ENCODE measurements around the gene ABHD17C.

The ABHD17C gene

GRCh38 chr15:80689716-80690115 lies 5.4 kb upstream of the ABHD17C start:
- Histone ChIP-seq H3K4me1 (ENCODE audit: control insufficient read depth, insufficient read depth, low read length, poor library complexity, severe bottlenecking) (no peaks in the 10 kb centered on the region), H3K36me3 (ENCODE audit: control insufficient read depth, insufficient read depth, low read length) (no peaks in the 10 kb centered on the region), H3K4me3 (ENCODE audit: extremely low read depth, insufficient read depth, low read length, poor library complexity, severe bottlenecking) (no peak overlapping the region), H3K27ac (ENCODE audit: low read depth, low read length, severe bottlenecking) (no peak overlapping the region), H3K9me3 (ENCODE audit: control insufficient read depth, low read length) (no peaks in the 10 kb centered on the region)
- 79 to 85% methylated on average over 2 to 5 of the region's 5 CpGs for WGBS, 2 experiments (ENCODE audit: insufficient coverage in 2 of 2)

GRCh38 chr15:80691575-80691974 lies 3.5 kb upstream of the ABHD17C start:
- no peak overlapping the region for H3K4me3 ChIP-seq (ENCODE audit: extremely low read depth, insufficient read depth, low read length, poor library complexity, severe bottlenecking)
- no peaks in the 10 kb centered on the region for H3K36me3 ChIP-seq (ENCODE audit: control insufficient read depth, insufficient read depth, low read length)
- H3K27ac ChIP-seq (ENCODE audit: low read depth, low read length, severe bottlenecking), result no peak overlapping the region
- no peaks in the 10 kb centered on the region for H3K9me3 ChIP-seq (ENCODE audit: control insufficient read depth, low read length)
- 98 to 100% methylated on average over 3 of the region's 3 CpGs for WGBS, 2 experiments (ENCODE audit: insufficient coverage in 2 of 2)
- H3K4me1 ChIP-seq (ENCODE audit: control insufficient read depth, insufficient read depth, low read length, poor library complexity, severe bottlenecking), result no peaks in the 10 kb centered on the region

- no peak overlapping the region for H3K27ac ChIP-seq (ENCODE audit: low read depth, low read length, severe bottlenecking)
- no peaks in the 10 kb centered on the region for H3K9me3 ChIP-seq (ENCODE audit: control insufficient read depth, low read length)
- H3K4me1 ChIP-seq (ENCODE audit: control insufficient read depth, insufficient read depth, low read length, poor library complexity, severe bottlenecking), result no peaks in the 10 kb centered on the region
- H3K4me3 ChIP-seq (ENCODE audit: extremely low read depth, insufficient read depth, low read length, poor library complexity, severe bottlenecking), result peak overlapping the region; percentile 46
- no peaks in the 10 kb centered on the region for H3K36me3 ChIP-seq (ENCODE audit: control insufficient read depth, insufficient read depth, low read length)
- 92% methylated on average over 10 of the region's 15 CpGs for WGBS, 2 experiments (ENCODE audit: insufficient coverage in 2 of 2)
Measured at GRCh38 chr15:80693682-80694610, 1.2 kb upstream of the ABHD17C start.

GRCh38 chr15:80694611-80695098 lies 455 bp upstream of the ABHD17C start:
- H3K27ac ChIP-seq (ENCODE audit: low read depth, low read length, severe bottlenecking), result no peak overlapping the region
- H3K9me3 ChIP-seq (ENCODE audit: control insufficient read depth, low read length), result no peaks in the 10 kb centered on the region
- 3 to 4% methylated on average over 34 to 40 of the region's 47 CpGs for WGBS, 2 experiments (ENCODE audit: insufficient coverage in 2 of 2)

GRCh38 chr15:80695911-80696661 lies 976 bp downstream of the ABHD17C start:
- H3K27ac ChIP-seq (ENCODE audit: low read depth, low read length, severe bottlenecking), result no peak overlapping the region
- no peaks in the 10 kb centered on the region for H3K4me1 ChIP-seq (ENCODE audit: control insufficient read depth, insufficient read depth, low read length, poor library complexity, severe bottlenecking)
- WGBS, 2 experiments (ENCODE audit: insufficient coverage in 2 of 2), result 6 to 10% methylated on average over 16 to 26 of the region's 43 CpGs

More at GRCh38 chr15:80694611-80695098, 455 bp upstream of the ABHD17C start:
- H3K36me3 ChIP-seq (ENCODE audit: control insufficient read depth, insufficient read depth, low read length), result no peaks in the 10 kb centered on the region
- peak overlapping the region; percentile 46 for H3K4me3 ChIP-seq (ENCODE audit: extremely low read depth, insufficient read depth, low read length, poor library complexity, severe bottlenecking)
- H3K4me1 ChIP-seq (ENCODE audit: control insufficient read depth, insufficient read depth, low read length, poor library complexity, severe bottlenecking), result no peaks in the 10 kb centered on the region

GRCh38 chr15:80697075-80697685 lies 2.1 kb downstream of the ABHD17C start:
- Histone ChIP-seq H3K27ac (ENCODE audit: low read depth, low read length, severe bottlenecking) (no peak overlapping the region), H3K4me3 (ENCODE audit: extremely low read depth, insufficient read depth, low read length, poor library complexity, severe bottlenecking) (no peak overlapping the region), H3K9me3 (ENCODE audit: control insufficient read depth, low read length) (no peaks in the 10 kb centered on the region), H3K4me1 (ENCODE audit: control insufficient read depth, insufficient read depth, low read length, poor library complexity, severe bottlenecking) (no peaks in the 10 kb centered on the region), H3K36me3 (ENCODE audit: control insufficient read depth, insufficient read depth, low read length) (no peaks in the 10 kb centered on the region)
- WGBS, 2 experiments (ENCODE audit: insufficient coverage in 2 of 2), result 87 to 95% methylated on average over 3 to 4 of the region's 6 CpGs

More at GRCh38 chr15:80695911-80696661, 976 bp downstream of the ABHD17C start:
- Histone ChIP-seq H3K36me3 (ENCODE audit: control insufficient read depth, insufficient read depth, low read length) (no peaks in the 10 kb centered on the region), H3K9me3 (ENCODE audit: control insufficient read depth, low read length) (no peaks in the 10 kb centered on the region), H3K4me3 (ENCODE audit: extremely low read depth, insufficient read depth, low read length, poor library complexity, severe bottlenecking) (peak overlapping the region; percentile 50)

GRCh38 chr15:80698676-80699075 lies 3.6 kb downstream of the ABHD17C start:
- WGBS, 2 experiments (ENCODE audit: insufficient coverage in 2 of 2), result 75 to 100% methylated on average over 1 of the region's 1 CpG
- no peaks in the 10 kb centered on the region for H3K36me3 ChIP-seq (ENCODE audit: control insufficient read depth, insufficient read depth, low read length)
- no peaks in the 10 kb centered on the region for H3K4me1 ChIP-seq (ENCODE audit: control insufficient read depth, insufficient read depth, low read length, poor library complexity, severe bottlenecking)
- H3K4me3 ChIP-seq (ENCODE audit: extremely low read depth, insufficient read depth, low read length, poor library complexity, severe bottlenecking), result no peak overlapping the region
- H3K27ac ChIP-seq (ENCODE audit: low read depth, low read length, severe bottlenecking), result no peak overlapping the region
- H3K9me3 ChIP-seq (ENCODE audit: control insufficient read depth, low read length), result no peaks in the 10 kb centered on the region

- Histone ChIP-seq H3K36me3 (ENCODE audit: control insufficient read depth, insufficient read depth, low read length) (no peaks in the 10 kb centered on the region), H3K9me3 (ENCODE audit: control insufficient read depth, low read length) (no peaks in the 10 kb centered on the region), H3K4me3 (ENCODE audit: extremely low read depth, insufficient read depth, low read length, poor library complexity, severe bottlenecking) (no peak overlapping the region), H3K27ac (ENCODE audit: low read depth, low read length, severe bottlenecking) (no peak overlapping the region), H3K4me1 (ENCODE audit: control insufficient read depth, insufficient read depth, low read length, poor library complexity, severe bottlenecking) (no peaks in the 10 kb centered on the region)
- WGBS, 2 experiments (ENCODE audit: insufficient coverage in 2 of 2), result no CpG with 5 or more reads among the region's 1 CpG
Measured at GRCh38 chr15:80699981-80700380, 4.9 kb downstream of the ABHD17C start.

GRCh38 chr15:80701676-80702311 lies 6.7 kb downstream of the ABHD17C start:
- 86 to 88% methylated on average over 5 to 6 of the region's 7 CpGs for WGBS, 2 experiments (ENCODE audit: insufficient coverage in 2 of 2)

GRCh38 chr15:80703081-80703480 lies 8.0 kb downstream of the ABHD17C start:
- Histone ChIP-seq H3K36me3 (ENCODE audit: control insufficient read depth, insufficient read depth, low read length) (no peaks in the 10 kb centered on the region), H3K4me1 (ENCODE audit: control insufficient read depth, insufficient read depth, low read length, poor library complexity, severe bottlenecking) (no peaks in the 10 kb centered on the region), H3K27ac (ENCODE audit: low read depth, low read length, severe bottlenecking) (no peak overlapping the region), H3K9me3 (ENCODE audit: control insufficient read depth, low read length) (no peaks in the 10 kb centered on the region), H3K4me3 (ENCODE audit: extremely low read depth, insufficient read depth, low read length, poor library complexity, severe bottlenecking) (no peak overlapping the region)
- 90 to 96% methylated on average over 5 of the region's 5 CpGs for WGBS, 2 experiments (ENCODE audit: insufficient coverage in 2 of 2)

More at GRCh38 chr15:80701676-80702311, 6.7 kb downstream of the ABHD17C start:
- no peak overlapping the region for H3K27ac ChIP-seq (ENCODE audit: low read depth, low read length, severe bottlenecking)
- H3K9me3 ChIP-seq (ENCODE audit: control insufficient read depth, low read length), result no peaks in the 10 kb centered on the region
- H3K4me3 ChIP-seq (ENCODE audit: extremely low read depth, insufficient read depth, low read length, poor library complexity, severe bottlenecking), result no peak overlapping the region
- H3K4me1 ChIP-seq (ENCODE audit: control insufficient read depth, insufficient read depth, low read length, poor library complexity, severe bottlenecking), result no peaks in the 10 kb centered on the region
- no peaks in the 10 kb centered on the region for H3K36me3 ChIP-seq (ENCODE audit: control insufficient read depth, insufficient read depth, low read length)
